GM19099 (cell line): ENCODE measurements around the gene C19orf12.

Experiments
- POLR2A ChIP-seq: IDR thresholded peaks from 3 replicates; pipeline ENCODE4 v1.6.1; 2011; ENCODE audit warnings: low read depth; ENCODE audit not compliant: insufficient read length; ENCODE audit errors: extremely low read depth

The C19orf12 gene

GRCh38 chr19:29741776-29742175, 26.7 kb upstream of the C19orf12 start:
- TF ChIP-seq POLR2A: no peak

GRCh38 chr19:29741226-29741625, 26.2 kb upstream of the C19orf12 start:
- no peak for TF ChIP-seq POLR2A

GRCh38 chr19:29737461-29738000, 22.5 kb upstream of the C19orf12 start:
- no peak for TF ChIP-seq POLR2A

- TF ChIP-seq POLR2A: no peak
These were observed 20.8 kb upstream of the C19orf12 start for GRCh38 chr19:29735829-29736228.

- TF ChIP-seq POLR2A: no peak
These were observed 16.3 kb upstream of the C19orf12 start for GRCh38 chr19:29731331-29731850.

GRCh38 chr19:29727906-29728305, 12.8 kb upstream of the C19orf12 start:
- no peak for TF ChIP-seq POLR2A

- no peak for TF ChIP-seq POLR2A
These were observed 9.7 kb upstream of the C19orf12 start for GRCh38 chr19:29724746-29725145.

GRCh38 chr19:29724102-29724641, 9.1 kb upstream of the C19orf12 start:
- no peak for TF ChIP-seq POLR2A

- no peak for TF ChIP-seq POLR2A
These were observed 2.0 kb upstream of the C19orf12 start for GRCh38 chr19:29717051-29717450.

GRCh38 chr19:29715701-29716581, 880 bp upstream of the C19orf12 start:
- TF ChIP-seq POLR2A: no peak

GRCh38 chr19:29714371-29714952, 599 bp downstream of the C19orf12 start:
- TF ChIP-seq POLR2A: no peak

- no peak for TF ChIP-seq POLR2A
These were observed 2.1 kb downstream of the C19orf12 start for GRCh38 chr19:29712744-29713516.

GRCh38 chr19:29711584-29712132, 3.4 kb downstream of the C19orf12 start:
- TF ChIP-seq POLR2A: no peak
